Stimulated activated CD8-positive, alpha-beta memory T cell treated with anti-CD3 and anti-CD28 coated beads, Interleukin-2, amount 100 ng/mL, for 48 hours (primary cell): Measurements from ENCODE around the gene NDOR1.

Source experiments
- DNase-seq, 2 donors: peaks; one replicate each; pipeline ENCODE4 v3.0.0-alpha.2; 2020; ENCODE audit warnings: low read depth in 2 of 2

NDOR1 gene

DNA sequence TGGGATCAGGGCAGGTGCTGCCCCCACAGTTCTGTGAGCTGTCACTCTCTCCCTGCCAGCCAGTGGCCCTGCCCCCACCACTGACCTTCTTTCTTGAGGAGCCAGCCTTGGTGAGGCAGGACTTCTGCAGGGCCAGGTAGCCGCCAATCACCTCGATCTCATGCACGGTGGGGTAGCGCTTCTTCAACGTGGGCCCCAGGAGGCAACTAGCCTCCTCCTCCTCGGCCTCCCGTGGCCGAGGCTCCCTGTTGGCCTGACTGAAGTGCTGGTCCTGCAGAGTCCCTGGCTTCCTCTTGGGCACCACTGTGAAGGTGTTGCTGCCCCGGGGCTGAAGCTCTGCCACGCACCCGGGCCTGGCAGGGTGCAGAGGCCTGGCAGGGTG is 6.6 kb upstream of the NDOR1 start:
- no peak for DNase-seq

DNA sequence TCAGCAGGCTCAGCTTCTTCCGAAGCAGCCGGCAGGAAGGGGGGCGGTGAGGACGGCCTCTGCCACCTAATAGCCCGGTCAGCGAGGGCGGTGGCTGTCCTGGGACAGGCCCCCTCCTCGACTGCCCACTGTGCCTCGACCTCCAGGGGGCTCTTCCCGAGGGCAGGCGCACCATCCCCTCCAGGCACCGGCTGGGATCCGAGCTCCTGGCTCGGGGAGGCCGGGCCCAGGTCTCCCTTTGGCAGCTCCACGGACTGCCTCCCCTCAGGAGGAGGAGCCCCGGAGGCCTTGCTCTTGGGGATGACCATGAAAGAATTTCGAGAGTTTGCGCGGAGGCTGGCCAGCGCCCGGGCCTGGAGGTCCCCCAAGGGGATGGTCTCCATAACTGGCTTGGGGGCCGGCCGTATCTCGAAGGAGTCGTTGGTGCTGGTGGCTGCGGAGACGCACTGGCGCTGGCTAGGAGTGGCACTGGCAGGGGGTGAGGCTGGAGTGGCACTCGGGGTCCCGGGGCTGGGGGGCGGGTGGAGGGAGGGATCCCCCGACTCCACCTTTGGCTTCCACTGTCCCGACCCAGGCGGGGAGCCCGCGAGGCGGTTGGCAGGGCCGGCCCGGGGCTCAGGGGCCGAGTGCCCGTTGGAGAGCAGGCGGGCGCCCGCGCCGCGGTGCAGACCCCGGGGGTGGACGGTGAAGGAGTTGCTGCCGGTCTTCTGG is 5.9 kb upstream of the NDOR1 start:
- no peak for DNase-seq

DNA sequence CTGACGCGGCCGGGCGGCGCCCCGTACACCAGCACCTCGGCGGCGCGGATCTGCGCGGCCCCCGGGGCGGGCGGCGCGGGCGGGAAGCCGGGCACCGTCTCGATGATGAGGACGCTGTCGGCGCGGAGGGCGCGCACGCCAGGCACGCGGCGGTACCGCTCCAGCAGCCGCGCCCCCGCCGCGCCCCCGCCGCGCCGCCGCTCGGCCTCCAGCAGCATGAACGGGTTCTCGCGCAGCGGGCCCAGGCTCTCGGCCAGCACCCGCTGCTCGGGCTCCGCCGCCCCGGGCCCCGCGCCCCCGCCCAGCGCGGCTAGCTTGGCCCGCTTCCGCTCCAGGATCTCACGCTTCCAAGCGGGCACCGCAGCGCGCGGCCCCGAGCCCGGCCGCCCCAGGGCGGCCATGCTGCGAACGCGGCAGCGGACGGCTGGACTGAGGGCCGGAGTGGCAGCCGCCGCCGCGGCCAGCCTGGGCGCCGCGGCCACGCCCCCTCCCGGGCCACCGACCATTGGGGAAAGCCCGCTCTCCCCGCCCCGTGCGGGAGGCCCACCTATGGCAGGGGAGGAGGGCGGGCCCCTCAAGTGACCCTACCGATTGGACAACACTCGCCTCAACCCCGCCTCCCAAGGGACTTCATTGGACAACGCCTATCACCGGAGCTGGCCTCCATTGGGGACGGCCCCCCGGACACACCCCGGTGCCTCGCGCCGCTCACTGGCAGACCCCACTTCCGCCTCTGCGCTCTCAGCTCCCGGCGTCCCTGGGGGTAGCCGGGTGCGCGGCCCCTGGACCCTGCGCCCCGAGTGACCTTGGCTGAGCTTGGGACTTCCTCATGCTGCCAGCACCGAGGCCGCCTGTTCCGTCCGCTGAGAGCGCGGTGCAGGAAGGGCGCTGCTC is 4.9 kb upstream of the NDOR1 start, which contains the start of gene TPRN:
TPRN (minus strand) TSS at position 431 of the 894 bp plus-strand sequence; CDS start at position 401, 30 bp downstream.
- peak; percentile 98 to 99 for DNase-seq

DNA sequence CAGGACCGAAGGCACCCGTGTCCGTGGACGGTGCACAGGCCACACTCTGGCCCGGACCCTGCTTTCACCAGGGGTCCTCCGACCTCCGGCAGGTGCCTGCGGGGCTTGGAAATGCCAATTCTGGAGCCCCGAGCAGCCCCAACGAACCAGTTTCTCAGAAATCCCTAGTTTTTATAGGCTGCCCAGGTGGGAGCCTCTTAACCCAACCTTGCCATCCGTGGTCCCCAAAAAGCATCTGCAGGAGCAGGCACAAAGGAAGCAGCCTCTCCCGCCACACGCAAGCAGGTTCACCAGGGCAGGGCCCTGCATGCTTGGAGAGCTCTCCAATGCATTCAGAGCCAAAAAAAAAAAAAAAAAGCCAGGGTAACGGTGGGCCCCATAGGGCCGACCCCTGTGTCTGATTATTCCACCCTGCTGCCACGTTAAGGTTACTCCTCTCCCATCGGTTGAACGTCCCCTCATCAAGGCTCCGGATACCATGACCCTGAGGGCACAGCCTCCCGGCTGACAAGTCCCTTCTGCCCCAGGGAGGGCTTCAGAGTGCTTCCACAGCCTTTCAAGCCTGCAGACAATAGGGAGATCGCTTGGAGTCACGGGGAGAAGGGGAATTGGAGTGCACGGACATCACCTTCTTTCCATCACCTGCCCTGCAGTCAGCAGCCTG is 4.2 kb upstream of the NDOR1 start:
- DNase-seq, result no peak

DNA sequence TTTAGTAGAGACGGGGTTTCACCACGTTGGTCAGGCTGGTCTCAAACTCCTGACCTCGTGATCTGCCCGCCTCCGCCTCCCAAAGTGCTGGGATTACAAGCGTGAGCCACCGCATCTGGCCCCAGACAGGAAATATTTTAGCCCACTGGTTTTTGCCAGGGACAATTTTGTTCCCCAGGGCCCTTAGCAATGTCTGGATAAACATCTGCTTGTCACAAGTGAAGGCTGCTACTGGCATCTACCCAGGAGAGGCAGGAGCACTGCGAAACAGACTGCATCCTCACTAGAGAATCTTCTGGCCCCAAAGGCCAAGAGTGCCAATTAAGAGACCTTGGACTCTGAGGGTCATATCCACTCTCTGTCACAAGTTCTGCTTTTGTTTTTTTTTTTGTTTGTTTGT is 2.5 kb upstream of the NDOR1 start:
- DNase-seq, result no peak

DNA sequence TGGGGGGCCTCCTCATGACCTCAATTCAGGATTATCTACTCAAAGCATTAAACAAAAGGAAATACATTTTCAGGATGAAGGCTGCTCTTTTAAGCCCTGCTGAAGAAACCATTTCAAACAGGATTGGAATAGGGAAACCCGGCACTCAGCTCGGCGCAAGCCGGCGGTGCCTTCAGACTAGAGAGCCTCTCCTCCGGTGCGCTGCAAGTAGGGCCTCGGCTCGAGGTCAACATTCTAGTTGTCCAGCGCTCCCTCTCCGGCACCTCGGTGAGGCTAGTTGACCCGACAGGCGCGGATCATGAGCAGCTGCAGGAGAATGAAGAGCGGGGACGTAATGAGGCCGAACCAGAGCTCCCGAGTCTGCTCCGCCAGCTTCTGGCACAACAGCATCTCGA is 772 bp upstream of the NDOR1 start:
- no peak for DNase-seq

DNA sequence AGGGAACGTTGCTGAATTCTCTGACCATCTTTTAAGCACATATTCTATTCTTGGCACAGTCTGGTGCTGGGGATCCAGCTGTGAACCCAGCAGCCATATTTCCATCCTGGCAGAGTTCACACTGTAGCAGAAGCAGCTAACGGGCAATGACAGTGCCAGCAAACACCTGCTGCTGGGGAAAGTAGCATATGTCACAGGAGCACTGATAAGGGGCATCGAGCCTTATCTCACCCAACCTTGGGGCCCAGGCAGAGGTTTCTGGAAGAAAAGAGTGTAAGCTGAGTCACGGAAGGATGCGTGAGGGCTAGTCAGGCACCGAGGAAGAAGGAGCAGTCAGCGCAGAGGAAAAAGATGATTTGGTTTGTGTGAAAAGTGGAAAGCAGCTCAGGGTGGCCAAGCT is 1.1 kb downstream of the NDOR1 start:
- no peak for DNase-seq

DNA sequence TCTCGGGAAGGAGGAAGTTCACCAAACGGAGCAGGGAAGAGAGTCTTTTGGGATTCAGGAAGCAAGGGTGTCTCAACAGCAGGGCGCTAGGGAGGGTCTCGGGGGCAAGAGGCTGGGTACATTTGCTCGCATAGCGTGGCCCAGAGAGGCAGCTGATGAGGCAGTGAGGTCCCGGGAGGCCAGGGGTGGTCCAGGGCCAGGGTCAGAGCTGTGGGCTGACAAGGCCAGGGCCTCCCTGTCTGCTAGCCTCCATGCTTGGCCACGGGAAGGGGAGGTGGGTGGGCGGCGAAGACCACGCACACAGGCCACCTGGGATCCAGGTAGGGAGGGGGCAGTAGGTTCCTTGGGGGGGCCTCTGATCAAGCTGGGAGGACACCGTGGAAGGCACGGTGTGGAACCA is 6.0 kb downstream of the NDOR1 start:
- no peak for DNase-seq

DNA sequence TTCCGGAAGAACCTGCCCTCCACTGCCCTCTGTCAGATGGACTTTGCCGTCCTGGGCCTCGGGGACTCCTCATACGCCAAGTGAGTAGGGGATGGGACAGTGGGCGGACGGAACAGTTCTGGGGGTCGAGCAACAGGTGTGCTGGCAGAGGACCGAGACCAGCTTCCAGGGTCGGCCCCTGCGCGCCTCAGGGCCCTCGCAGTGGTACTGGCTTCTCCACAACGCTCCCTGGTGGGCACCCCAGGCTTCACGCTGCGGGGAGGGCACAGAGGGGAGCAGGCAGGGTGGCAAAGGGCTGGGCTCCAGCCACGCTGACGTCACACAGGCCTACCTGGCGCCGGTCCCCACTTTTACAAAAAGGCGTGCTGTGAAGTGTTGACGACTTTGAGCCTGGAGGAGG is 7.0 kb downstream of the NDOR1 start:
- no peak for DNase-seq

DNA sequence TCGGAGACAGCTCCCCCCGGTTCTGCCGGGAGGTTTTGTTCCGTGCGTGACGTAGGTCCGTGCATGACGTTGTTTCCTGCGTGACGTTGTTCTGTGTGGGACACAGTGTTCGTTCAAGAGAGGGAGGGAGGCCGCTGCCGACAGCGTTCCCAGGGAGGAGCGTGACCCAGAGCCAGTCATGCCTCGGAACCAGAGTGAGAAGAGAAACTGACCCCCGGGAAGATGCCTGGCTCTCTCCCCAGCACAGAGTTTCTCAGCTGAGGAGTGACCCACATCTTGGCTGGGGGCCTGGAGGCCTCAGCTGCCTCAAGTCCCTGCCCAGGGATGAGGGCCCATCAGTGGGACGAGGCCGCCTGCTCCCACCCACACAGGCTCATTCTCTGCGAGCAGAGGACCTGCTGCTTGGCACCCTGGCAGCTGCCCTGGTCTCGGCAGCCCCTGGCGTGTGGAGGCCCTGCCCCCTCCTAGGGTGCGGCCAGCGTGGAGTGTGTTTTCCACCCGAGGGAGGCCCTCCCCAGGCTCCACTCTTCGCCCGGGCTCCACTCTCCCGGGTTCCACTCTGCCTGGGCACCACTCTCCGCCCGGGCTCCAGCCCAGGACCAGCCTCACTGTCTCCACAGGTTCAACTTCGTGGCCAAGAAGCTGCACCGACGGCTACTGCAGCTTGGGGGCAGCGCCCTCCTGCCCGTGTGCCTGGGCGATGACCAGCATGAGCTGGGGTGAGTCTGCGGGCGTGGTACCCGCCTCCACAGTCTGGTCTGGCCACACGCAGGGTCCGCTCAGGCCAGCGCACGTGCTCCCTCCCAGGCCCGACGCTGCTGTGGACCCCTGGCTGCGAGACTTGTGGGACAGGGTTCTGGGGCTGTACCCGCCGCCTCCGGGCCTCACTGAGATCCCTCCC is 7.9 kb downstream of the NDOR1 start:
- no peak for DNase-seq

DNA sequence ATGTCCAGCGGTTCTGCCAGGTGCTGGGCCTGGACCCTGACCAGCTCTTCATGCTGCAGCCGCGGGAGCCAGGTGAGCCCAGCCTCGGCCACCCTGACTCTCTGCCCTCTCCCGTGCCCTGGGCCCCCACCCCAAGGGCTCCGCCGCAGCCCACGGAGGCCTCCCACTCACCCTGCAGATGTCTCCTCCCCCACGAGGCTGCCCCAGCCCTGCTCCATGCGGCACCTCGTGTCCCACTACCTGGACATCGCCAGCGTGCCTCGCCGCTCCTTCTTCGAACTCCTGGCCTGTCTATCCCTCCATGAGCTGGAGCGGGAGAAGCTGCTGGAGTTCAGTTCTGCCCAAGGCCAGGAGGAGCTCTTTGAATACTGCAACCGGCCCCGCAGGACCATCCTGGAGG is 9.1 kb downstream of the NDOR1 start:
- no peak for DNase-seq

DNA sequence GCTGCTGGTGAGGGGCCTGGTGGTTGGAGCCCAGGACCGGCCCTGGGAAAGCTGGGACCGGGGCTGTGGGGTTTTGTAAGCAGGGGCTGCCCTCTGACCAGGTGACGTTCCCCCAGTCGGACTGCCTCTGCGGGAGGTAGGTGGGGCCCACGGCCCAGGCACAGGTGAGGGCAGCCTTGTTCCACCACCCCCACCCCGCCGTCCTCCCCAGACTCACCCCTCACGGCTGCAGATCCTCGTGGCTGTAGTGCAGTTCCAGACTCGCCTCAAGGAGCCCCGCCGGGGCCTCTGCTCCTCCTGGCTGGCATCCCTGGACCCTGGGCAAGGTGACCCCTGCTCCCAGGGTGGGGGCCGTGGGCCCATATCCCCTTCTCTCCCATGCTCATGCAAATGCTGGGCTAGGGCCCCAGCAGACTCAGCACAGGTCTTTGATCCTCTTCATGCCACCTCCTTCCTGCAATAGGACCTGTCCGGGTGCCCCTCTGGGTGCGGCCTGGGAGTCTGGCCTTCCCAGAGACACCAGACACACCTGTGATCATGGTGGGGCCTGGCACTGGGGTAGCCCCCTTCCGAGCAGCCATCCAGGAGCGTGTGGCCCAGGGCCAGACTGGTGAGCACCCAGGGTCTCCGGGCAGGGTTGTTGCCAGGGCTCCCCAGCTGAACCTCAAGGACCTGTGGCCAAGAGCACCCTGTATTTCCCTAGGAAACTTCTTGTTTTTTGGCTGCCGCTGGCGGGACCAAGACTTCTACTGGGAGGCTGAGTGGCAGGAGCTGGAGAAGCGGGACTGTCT is 9.9 kb downstream of the NDOR1 start:
- DNase-seq, result no peak

DNA sequence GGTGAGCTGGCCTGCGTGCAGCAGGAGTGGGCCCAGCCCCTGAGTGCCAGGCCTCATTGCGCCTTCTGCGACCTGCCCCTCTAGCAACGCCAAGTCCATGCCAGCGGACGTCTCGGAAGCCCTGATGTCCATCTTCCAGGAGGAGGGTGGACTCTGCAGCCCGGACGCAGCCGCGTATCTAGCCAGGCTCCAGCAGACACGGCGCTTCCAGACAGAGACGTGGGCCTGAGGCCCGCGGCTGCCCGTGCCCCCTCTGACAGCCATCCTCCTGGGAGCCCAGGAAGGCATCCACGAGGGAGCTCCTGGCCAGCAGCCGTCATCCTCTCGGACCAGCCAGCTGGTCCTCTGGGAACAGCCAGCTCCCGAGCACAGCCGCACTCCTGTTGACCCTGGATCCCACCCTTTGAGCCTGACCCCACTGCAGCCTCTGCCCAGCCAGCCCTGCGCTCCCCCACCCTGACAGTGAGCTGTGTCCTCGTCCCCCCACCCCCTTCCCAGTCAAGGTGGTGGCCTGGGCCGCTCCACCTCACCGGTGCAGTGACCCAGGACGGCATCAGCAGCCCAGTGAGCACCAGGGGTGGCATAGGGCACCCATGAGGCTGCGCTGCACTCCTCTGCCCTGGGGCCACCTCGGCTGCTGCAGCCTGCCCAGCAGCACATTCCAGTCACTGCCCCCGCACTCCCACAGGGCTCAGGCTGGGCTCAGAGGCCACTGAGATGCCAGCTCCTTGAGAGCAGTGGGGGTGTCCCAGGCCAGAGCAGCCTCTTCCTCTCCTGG is 10.9 kb downstream of the NDOR1 start:
- DNase-seq, result no peak

DNA sequence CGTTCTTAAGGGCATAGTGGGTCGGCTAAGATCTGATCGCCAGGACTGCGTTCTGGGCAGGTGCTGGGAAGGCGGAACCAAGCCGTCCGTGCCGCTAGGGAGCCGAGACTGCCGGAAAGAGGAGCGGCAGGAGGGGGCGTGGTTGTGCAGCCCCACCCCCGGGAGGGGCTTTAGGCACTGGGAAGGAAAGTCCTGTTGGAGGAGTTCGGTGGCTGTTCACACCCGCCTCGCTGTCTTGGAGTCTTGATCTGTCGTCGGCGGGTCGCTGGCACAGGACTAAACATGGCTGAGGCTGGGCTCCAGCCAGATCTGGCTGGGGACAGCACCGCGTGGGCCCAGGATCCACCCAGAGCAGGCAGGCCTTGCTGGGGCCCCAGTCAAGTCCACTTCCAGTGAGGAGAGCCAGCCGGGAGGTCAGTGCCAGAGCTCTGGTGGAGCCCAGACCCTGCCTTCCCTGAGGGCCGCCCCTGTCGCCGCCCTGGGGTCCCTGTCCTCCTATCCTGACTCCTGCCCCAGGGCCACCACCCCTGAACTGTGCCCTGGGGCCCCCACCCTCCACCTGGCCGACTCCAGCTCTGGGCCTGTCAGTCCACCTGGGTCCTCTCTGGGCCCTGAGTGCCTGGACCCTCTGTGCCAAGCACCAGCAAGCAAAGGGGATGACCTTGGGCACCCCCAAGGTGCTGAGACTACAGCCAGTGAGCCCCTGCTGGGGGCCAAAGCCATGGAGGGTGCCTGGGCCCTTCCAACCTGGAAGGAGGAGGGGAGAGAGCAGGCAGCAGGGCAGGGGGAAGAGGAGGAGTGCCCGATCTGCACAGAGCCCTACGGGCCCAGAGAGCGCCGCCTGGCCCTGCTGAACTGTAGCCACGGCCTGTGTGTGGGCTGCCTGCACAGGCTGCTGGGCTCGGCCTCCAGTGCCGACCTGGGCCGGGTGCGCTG is 12.0 kb downstream of the NDOR1 start:
- DNase-seq, result no peak

DNA sequence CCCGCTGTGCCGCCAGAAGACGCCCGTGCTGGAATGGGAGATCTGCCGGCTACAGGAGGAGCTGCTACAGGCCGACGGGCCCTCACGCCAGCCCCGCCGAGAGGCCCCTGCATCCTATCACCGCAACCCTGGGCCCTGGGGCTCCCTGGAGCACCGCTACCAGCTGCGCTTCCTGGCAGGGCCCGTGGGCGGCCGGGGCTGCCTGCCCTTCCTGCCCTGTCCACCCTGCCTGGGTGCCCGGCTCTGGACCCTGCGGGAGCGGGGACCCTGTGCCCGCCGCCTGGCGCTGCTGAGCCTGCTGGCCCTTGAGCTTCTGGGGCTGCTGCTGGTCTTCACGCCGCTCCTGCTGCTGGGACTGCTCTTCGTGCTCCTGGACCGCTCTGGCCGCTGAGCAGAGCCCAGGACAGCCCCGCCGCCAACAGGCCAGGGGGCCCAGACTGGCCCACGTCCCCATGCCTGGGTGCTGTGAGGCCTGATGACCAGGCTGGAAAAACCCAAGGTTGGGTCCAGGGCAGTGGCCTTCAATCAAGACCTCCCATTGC is 12.8 kb downstream of the NDOR1 start:
- no peak for DNase-seq

DNA sequence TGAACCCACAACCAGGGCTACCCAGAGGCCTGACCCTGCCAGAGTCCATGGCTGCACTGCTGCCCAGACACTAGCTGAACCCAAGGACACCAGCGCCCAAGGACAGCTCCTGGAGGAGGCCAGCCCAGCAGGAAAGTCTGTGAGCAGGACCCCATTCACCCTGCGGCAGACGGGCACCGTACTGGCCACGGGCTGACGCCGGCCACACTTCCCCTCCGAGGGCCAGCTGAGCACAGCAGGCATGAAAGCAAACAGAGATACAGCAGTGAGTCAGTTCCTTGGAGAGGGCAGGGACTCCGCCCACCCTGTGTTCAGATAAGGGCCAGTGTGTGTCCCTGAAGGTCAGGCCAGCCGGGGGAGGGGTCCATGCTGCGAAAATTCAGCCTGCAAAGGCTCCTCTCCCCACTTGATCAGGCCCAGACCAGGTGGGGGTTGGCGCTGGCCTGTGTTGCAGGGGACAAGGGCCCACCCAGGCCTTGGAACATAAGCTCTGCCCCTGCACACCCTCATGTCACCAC is 13.3 kb downstream of the NDOR1 start:
- no peak for DNase-seq

DNA sequence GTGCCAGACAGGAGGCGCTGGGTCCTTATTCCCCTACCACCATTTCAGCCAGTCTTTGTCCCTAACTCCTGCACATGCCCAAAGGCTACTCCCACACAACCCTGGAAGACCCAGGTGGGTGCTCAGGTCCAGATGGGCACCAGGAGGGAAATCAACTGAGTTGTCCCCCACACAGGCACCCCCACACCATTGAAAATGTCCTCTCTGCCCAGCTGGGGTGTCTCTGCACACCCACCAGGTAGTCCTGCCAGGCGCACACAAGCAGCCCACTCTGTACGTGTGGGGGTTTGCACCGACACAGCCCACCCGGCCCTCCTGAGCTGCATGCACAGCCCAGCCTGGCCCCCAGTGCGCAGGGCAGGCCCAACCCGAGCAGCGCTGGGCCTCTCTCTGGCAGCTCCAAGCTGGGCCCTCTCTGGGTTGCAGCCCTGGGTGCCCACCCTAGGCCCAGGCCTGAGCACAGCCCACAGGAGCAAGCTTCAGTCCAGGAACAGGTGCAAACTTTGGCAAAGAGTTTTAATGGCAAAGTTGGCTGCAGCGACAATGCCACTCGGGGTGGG is 14.3 kb downstream of the NDOR1 start:
- no peak for DNase-seq
